K562 (cell line): ENCODE data around the gene CD274. TPM values are rescaled to one million over a fixed set of nuclear protein-coding genes. Genes with fewer than 3 reads are reported as not detected.

ENCODE experiments used
- ATAC-seq: fragments of 200-7000 bp; cut with Tn5 transposase; 3 replicates; pipeline ENCODE4 v1.9.1; 2020; ENCODE audit warnings: moderate library complexity
- BruUV-seq: library from RNA; stranded (reverse); fragments of 400-500 nt; replicated peaks from 2 replicates; lab custom pipeline; 2021; lab: Mats Ljungman, UMichigan
- CTCF ChIA-PET: fragments of 300-600 bp; formaldehyde crosslinking; extraction: SDS; loops from one replicate; lab custom pipeline; 2021; ENCODE audit warnings: low intra/inter-chr PET ratio; lab: Yijun Ruan, JAX
- POLR2A ChIA-PET: fragments of 300-600, 350-650 bp; sonication (Branson Sonifier 250); formaldehyde crosslinking; extraction: SDS; loops from one replicate; lab custom pipeline; 2021; ENCODE audit warnings: antibody characterized with exemption, inconsistent platforms; lab: Yijun Ruan, JAX
- DNase-seq, 4 experiments: peaks; one replicate each; pipeline versions ENCODE4 v3.0.0 to v3.0.0-alpha.2; 2011 to 2018; ENCODE audit warnings: low spot score in 3 of 4, mixed read lengths in 3 of 4; ENCODE audit errors: extremely low read depth in 1 of 4
- FAIRE-seq: peaks from 2 replicates; lab custom pipeline; 2011; peaks lifted over from hg19 to GRCh38; lab: Jason Lieb, UNC
- H2AFZ ChIP-seq: 2 replicates; pipeline ENCODE4 v1.6.0; 2011; ENCODE audit warnings: low read depth, low read length, control low read depth, inconsistent platforms
- H3K27ac ChIP-seq: fragments of 200-600 bp; 3 replicates; pipeline ENCODE4 v1.8.0; 2011; ENCODE audit warnings: low read depth, mild to moderate bottlenecking, control low read depth, inconsistent platforms, low read length, moderate library complexity, mixed read lengths; ENCODE audit errors: extremely low read depth
- H3K27me3 ChIP-seq, 2 experiments: fragments of 300-600 bp in 1 of 2; 2 replicates in 1 of 2; 3 replicates in 1 of 2; pipeline versions ENCODE4 v1.6.0 to v1.8.0; 2011; ENCODE audit warnings: inconsistent platforms in 2 of 2, low read length in 2 of 2, mild to moderate bottlenecking in 1 of 2, mixed read lengths in 1 of 2, moderate library complexity in 1 of 2; ENCODE audit not compliant: control insufficient read depth in 2 of 2, insufficient read depth in 2 of 2
- H3K36me3 ChIP-seq: fragments of 300-600 bp; 3 replicates; pipeline ENCODE4 v1.8.0; 2011; ENCODE audit warnings: mild to moderate bottlenecking, low read length, inconsistent platforms; ENCODE audit not compliant: control insufficient read depth, insufficient read depth
- H3K4me1 ChIP-seq, 2 experiments: fragments of 200-600 bp in 1 of 2; replicated peaks in 1 of 2; 2 replicates in 1 of 2; 3 replicates in 1 of 2; pipeline versions ENCODE4 v1.5.1 to v1.8.0; 2011; ENCODE audit warnings: inconsistent platforms in 2 of 2, low read length in 2 of 2, mild to moderate bottlenecking in 1 of 2, mixed read lengths in 1 of 2, moderate library complexity in 1 of 2; ENCODE audit not compliant: control insufficient read depth in 2 of 2, insufficient read depth in 2 of 2
- H3K4me2 ChIP-seq: 2 replicates; pipeline ENCODE4 v1.6.1; 2011; ENCODE audit warnings: low read length, control low read depth, inconsistent platforms, mixed read lengths; ENCODE audit not compliant: insufficient read depth
- H3K4me3 ChIP-seq: fragments of 200-600 bp; sonication (generic), shearing (Covaris generic); 2 replicates; pipeline ENCODE4 v1.5.1; 2016; ENCODE audit warnings: control low read depth, inconsistent platforms
- H3K79me2 ChIP-seq: fragments of 200-600 bp; 3 replicates; pipeline ENCODE4 v1.8.0; 2011; ENCODE audit warnings: low read length, inconsistent platforms; ENCODE audit not compliant: control insufficient read depth, insufficient read depth
- H3K9ac ChIP-seq, 2 experiments: 2 replicates each; pipeline versions ENCODE4 v1.6.0 to v1.6.1; 2011; ENCODE audit warnings: low read depth in 2 of 2, low read length in 2 of 2, control low read depth in 1 of 2, inconsistent platforms in 1 of 2, mild to moderate bottlenecking in 1 of 2, mixed read lengths in 1 of 2; ENCODE audit not compliant: insufficient read depth in 1 of 2
- H3K9me1 ChIP-seq: one replicate; pipeline ENCODE4 v1.6.0; 2011; ENCODE audit warnings: inconsistent platforms, mild to moderate bottlenecking, low read length, moderate library complexity; ENCODE audit not compliant: control insufficient read depth, insufficient read depth
- H3K9me3 ChIP-seq: replicated peaks from 2 replicates; pipeline ENCODE4 v1.5.1; 2011; ENCODE audit warnings: low read depth, low read length, inconsistent platforms; ENCODE audit not compliant: control insufficient read depth, insufficient read depth
- H4K20me1 ChIP-seq: replicated peaks from 2 replicates; pipeline ENCODE4 v1.6.1; 2011; ENCODE audit warnings: low read length, inconsistent platforms, mixed read lengths; ENCODE audit not compliant: control insufficient read depth, insufficient read depth
- BRF1 ChIP-seq: IDR thresholded peaks from 3 replicates; pipeline ENCODE4 v1.6.1; 2011; ENCODE audit warnings: borderline replicate concordance, mild to moderate bottlenecking; ENCODE audit not compliant: insufficient read length; ENCODE audit errors: extremely low read depth
- EP300 ChIP-seq: IDR thresholded peaks from 2 replicates; pipeline ENCODE4 v1.6.1; 2012; ENCODE audit warnings: low read length, improper control_type of control experiment
- HDAC6 ChIP-seq: IDR thresholded peaks from 2 replicates; pipeline ENCODE4 v1.6.1; 2012; ENCODE audit warnings: low read depth, mild to moderate bottlenecking, control low read depth, inconsistent platforms, low read length, moderate library complexity
- KDM2B ChIP-seq: fragments of 250-450 bp; sonication (Bioruptor Pico); IDR thresholded peaks from 2 replicates; pipeline ENCODE4 v1.8.0; 2021; ENCODE audit warnings: mild to moderate bottlenecking, moderate library complexity
- MYBL2 ChIP-seq, 2 experiments: fragments of 450-650 bp in 1 of 2; sonication (generic) in 1 of 2; formaldehyde crosslinking in 1 of 2; IDR thresholded peaks; 2 replicates each; pipeline versions ENCODE4 v1.6.1 to v1.8.1; 2017 to 2022; ENCODE audit warnings: borderline replicate concordance in 1 of 2, inconsistent platforms in 1 of 2, low read depth in 1 of 2, mild to moderate bottlenecking in 1 of 2, missing genetic modification reagents in 1 of 2, moderate library complexity in 1 of 2
- RHOXF2B ChIP-seq: fragments of 250-450 bp; sonication (Bioruptor Pico); conservative IDR thresholded peaks from 2 replicates; pipeline ENCODE4 v1.5.1; 2021
- SAFB2 ChIP-seq: fragments of 200-400 bp; formaldehyde crosslinking; IDR thresholded peaks from 2 replicates; pipeline ENCODE4 v1.6.1; 2018; ENCODE audit warnings: borderline replicate concordance, low read length, low read depth, moderate library complexity; ENCODE audit not compliant: severe bottlenecking
- SMAD1 ChIP-seq: fragments of 150-350 bp; IDR thresholded peaks from 2 replicates; pipeline ENCODE4 v1.6.1; 2014; ENCODE audit warnings: low read length, low read depth; ENCODE audit not compliant: partially characterized antibody
- STAT5B ChIP-seq: fragments of 250-450 bp; sonication (Bioruptor Pico); IDR thresholded peaks from 2 replicates; pipeline ENCODE4 v1.8.0; 2021; ENCODE audit warnings: mild to moderate bottlenecking, inconsistent platforms
- ZNF184 ChIP-seq: sonication (generic); formaldehyde crosslinking; IDR thresholded peaks from 2 replicates; pipeline ENCODE4 v1.5.0; 2020; ENCODE audit warnings: missing genetic modification reagents
- ZNF282 ChIP-seq: sonication (generic); formaldehyde crosslinking; IDR thresholded peaks from 2 replicates; pipeline ENCODE4 v1.8.1; 2023; ENCODE audit warnings: missing genetic modification reagents
- WGBS: fragments of 100-300 bp; shearing (Covaris generic); methylation state at CpG from one replicate; pipeline ENCODE4 v1.1.6; 2016; ENCODE audit warnings: low coverage, mixed read lengths; ENCODE audit not compliant: insufficient coverage; ENCODE audit errors: missing lambda C conversion rate; 5-methylcytosine and 5-hydroxymethylcytosine counted together
- in situ Hi-C: fragments of 300-500 bp; cut with MboI; formaldehyde crosslinking; loops from 4 replicates; pipeline ENCODE4 v1.15.0; 2018; ENCODE audit warnings: inconsistent platforms, mixed read lengths
- intact Hi-C: fragments of 100-400 bp; cut with micrococcal nuclease; formaldehyde crosslinking; loops from 2 replicates; pipeline ENCODE4 v1.14.2; 2022
- polyA plus RNA-seq, 8 experiments: library from polyadenylated mRNA; depleted of rRNA in 4 of 8; stranded (reverse) in 5 of 8; unstranded in 3 of 8; fragments of >200 nt; fragmentation: Nextera tagmentation in 2 of 8; fragmentation: Illumina TruSeq in 1 of 8; extraction: Ambion mirVana in 2 of 8; extraction: Trizol in 1 of 8; gene quantifications; 2 replicates each; pipeline versions ENCODE4 v1.2.1 to v1.2.3, GENCODE V29; 2011 to 2014; ENCODE audit warnings: inconsistent platforms in 1 of 8, missing spikeins in 1 of 8
- total RNA-seq, 7 experiments: library from RNA; depleted of rRNA in 6 of 7; stranded (reverse); fragments of >200 nt in 6 of 7; fragmentation: Illumina TruSeq in 2 of 7; extraction: Trizol in 2 of 7; gene quantifications; 2 replicates each; pipeline versions ENCODE4 v1.2.1 to v1.2.3, GENCODE V29; 2011 to 2021; ENCODE audit warnings: low replicate concordance in 1 of 7
- TF ChIP-seq, protein P1 (sequence below): sonication (generic); IDR thresholded peaks from 2 replicates; pipeline ENCODE4 v1.6.1; 2016
- TF ChIP-seq, protein P2 (sequence below): sonication (generic); formaldehyde crosslinking; IDR thresholded peaks from 2 replicates; pipeline ENCODE4 v1.8.1; 2023; ENCODE audit warnings: mild to moderate bottlenecking, missing genetic modification reagents, moderate library complexity

Gene CD274
- total and polyA plus RNA-seq, 9 of the 15 experiments (the other 6 are each of a cell fraction or from before 2014, with no cell fraction given), result 0.07 to 0.51 (median 0.30) TPM; not detected in 1

DNA sequence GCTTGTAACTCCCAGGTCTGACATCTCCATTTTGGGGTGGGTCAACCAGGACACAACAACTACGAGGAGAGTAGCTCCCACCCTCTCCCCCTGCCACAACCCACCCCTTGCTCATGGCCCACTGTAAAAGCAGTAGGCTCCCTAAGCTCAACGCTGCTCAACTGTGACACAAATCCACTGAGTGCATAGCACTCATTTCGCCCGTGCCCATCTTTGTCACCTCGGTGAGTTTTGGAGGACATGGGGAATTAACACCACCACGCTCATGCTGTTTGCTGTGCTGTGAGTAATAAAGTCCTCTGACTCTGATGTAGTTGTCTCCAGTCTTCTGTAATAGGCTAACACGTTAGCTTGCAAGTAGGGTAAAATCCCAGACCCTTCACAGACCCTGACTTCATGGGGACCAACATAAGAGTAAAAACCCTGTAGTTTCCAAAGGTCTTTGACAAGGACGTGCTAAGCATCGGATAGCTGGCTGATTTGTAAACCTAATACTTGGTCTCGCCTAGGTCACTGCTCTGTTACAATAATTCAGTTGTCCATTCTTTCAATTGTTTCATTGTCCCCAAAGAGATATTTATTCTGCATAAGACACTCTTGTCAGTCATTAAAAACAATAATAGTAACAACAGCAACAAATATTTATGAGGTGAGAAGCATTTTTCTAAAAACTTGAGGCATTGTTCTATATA lies 20.3 kb upstream of the CD274 start:
- H3K9me1 ChIP-seq, result no peaks in the 10 kb centered on the region
- H3K27ac ChIP-seq, result no peak overlapping the region
- BruUV-seq, result no TSS peak
- intact Hi-C loops (loop anchor here (5.0 to 10.0 kb wide), 3 partner anchors 165 to 668 kb away; partner anchors contain the start of gene INSL6), in situ Hi-C loops (loop anchor here (25.0 kb wide), 2 partner anchors 693 to 818 kb away; partner anchors contain the start of gene AK3)
- H3K4me2 ChIP-seq, result no peak overlapping the region
- H3K9ac ChIP-seq, result no peak overlapping the region
- DNase-seq, result no peak
- 23% methylated on average over 9 of the region's 10 CpGs for WGBS
- H3K36me3 ChIP-seq, result no peaks in the 10 kb centered on the region
- no peak overlapping the region for H2AFZ ChIP-seq
- ChIA-PET POLR2A (interaction anchor here (0.6 to 0.9 kb wide), 2 partner anchors 166 to 177 kb away, joined by 3 read pairs; no protein-coding TSS in a partner anchor), CTCF (no interaction called here)
- H3K4me3 ChIP-seq, result no peak overlapping the region
- H3K9me3 ChIP-seq, result no peaks in the 10 kb centered on the region
- FAIRE-seq, result no peak
- H3K79me2 ChIP-seq, result no peaks in the 10 kb centered on the region
- no peaks in the 10 kb centered on the region for H3K27me3 ChIP-seq
- no peaks in the 10 kb centered on the region for H4K20me1 ChIP-seq
- no peaks in the 10 kb centered on the region for H3K4me1 ChIP-seq
- ATAC-seq, result no peak
- no peak for TF ChIP-seq ZNF184 (CRISPR knock-in tag)
- TF ChIP-seq EP300, result no peak
- no peak for TF ChIP-seq STAT5B (CRISPR knock-in tag)
- no peak for TF ChIP-seq SAFB2
- no peak for TF ChIP-seq RHOXF2B (CRISPR knock-in tag)
- no peak for TF ChIP-seq MYBL2 (IDR thresholded peaks at IDR 0.05; ENCODE audit: low read depth)
- no peak for TF ChIP-seq MYBL2 (CRISPR knock-in tag; IDR thresholded peaks at IDR 0.05; ENCODE audit: borderline replicate concordance)
- TF ChIP-seq, protein P1, sequence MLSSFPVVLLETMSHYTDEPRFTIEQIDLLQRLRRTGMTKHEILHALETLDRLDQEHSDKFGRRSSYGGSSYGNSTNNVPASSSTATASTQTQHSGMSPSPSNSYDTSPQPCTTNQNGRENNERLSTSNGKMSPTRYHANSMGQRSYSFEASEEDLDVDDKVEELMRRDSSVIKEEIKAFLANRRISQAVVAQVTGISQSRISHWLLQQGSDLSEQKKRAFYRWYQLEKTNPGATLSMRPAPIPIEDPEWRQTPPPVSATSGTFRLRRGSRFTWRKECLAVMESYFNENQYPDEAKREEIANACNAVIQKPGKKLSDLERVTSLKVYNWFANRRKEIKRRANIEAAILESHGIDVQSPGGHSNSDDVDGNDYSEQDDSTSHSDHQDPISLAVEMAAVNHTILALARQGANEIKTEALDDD, result no peak
- no peak for TF ChIP-seq SMAD1
- no peak for TF ChIP-seq ZNF282
- no peak for TF ChIP-seq HDAC6
- no peak for TF ChIP-seq KDM2B (CRISPR knock-in tag)
- TF ChIP-seq BRF1, result no peak
- TF ChIP-seq, protein P2, sequence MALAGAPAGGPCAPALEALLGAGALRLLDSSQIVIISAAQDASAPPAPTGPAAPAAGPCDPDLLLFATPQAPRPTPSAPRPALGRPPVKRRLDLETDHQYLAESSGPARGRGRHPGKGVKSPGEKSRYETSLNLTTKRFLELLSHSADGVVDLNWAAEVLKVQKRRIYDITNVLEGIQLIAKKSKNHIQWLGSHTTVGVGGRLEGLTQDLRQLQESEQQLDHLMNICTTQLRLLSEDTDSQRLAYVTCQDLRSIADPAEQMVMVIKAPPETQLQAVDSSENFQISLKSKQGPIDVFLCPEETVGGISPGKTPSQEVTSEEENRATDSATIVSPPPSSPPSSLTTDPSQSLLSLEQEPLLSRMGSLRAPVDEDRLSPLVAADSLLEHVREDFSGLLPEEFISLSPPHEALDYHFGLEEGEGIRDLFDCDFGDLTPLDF (CRISPR knock-in tag), result no peak
- TF ChIP-seq, all 486 proteins: peak for 0
